IMR-90 (cell line): Measurements from ENCODE around the gene COA1. TPM values are rescaled to one million over a fixed set of nuclear protein-coding genes. Genes with fewer than 3 reads are reported as not detected.

ENCODE experiments used
- ATAC-seq: fragments of 200-7000 bp; cut with Tn5 transposase; 2 replicates; pipeline ENCODE4 v1.9.1; 2020; ENCODE audit warnings: low read depth, mild to moderate bottlenecking, moderate library complexity
- BruUV-seq: library from RNA; stranded (reverse); fragments of 400-500 nt; replicated peaks from 2 replicates; lab custom pipeline; 2021; lab: Mats Ljungman, UMichigan
- CTCF ChIA-PET: fragments of 300-600 bp; formaldehyde crosslinking; extraction: SDS; loops from one replicate; lab custom pipeline; 2021; ENCODE audit warnings: antibody characterized with exemption; lab: Yijun Ruan, JAX
- POLR2A ChIA-PET: fragments of 300-600 bp; sonication (Branson Sonifier 250); formaldehyde crosslinking; loops from one replicate; lab custom pipeline; 2022; ENCODE audit warnings: antibody characterized with exemption; ENCODE audit not compliant: unreplicated experiment; lab: Charles Lee
- DNase-seq: peaks from one replicate; pipeline ENCODE4 v3.0.0; 2013
- H2AFZ ChIP-seq: replicated peaks from 2 replicates; pipeline ENCODE3; 2013; ENCODE audit warnings: low read length, mild to moderate bottlenecking; ENCODE audit not compliant: poor library complexity
- H2AK5ac ChIP-seq: 2 replicates; pipeline ENCODE4 v1.6.1; 2013; ENCODE audit warnings: low read depth, low read length, inconsistent platforms
- H2AK9ac ChIP-seq: replicated peaks from 2 replicates; pipeline ENCODE3; 2013; ENCODE audit warnings: mild to moderate bottlenecking, low read depth, low read length, moderate library complexity; ENCODE audit not compliant: poor library complexity
- H2BK120ac ChIP-seq: 2 replicates; pipeline ENCODE4 v1.6.1; 2013; ENCODE audit warnings: low read depth, low read length, inconsistent platforms
- H2BK15ac ChIP-seq: 3 replicates; pipeline ENCODE4 v1.6.1; 2013; ENCODE audit warnings: low read depth, low read length, inconsistent platforms
- H2BK20ac ChIP-seq: 2 replicates; pipeline ENCODE4 v1.6.1; 2013; ENCODE audit warnings: low read depth, mild to moderate bottlenecking, inconsistent platforms, low read length, moderate library complexity
- H2BK5ac ChIP-seq: 2 replicates; pipeline ENCODE4 v1.6.1; 2013; ENCODE audit warnings: mild to moderate bottlenecking, low read depth, low read length, inconsistent platforms; ENCODE audit not compliant: poor library complexity, severe bottlenecking
- H3K14ac ChIP-seq: replicated peaks from 2 replicates; pipeline ENCODE4 v1.6.1; 2013; ENCODE audit warnings: low read depth, low read length, inconsistent platforms
- H3K18ac ChIP-seq: 2 replicates; pipeline ENCODE4 v1.6.1; 2013; ENCODE audit warnings: low read depth, low read length, control low read depth
- H3K23ac ChIP-seq: 2 replicates; pipeline ENCODE4 v1.6.1; 2013; ENCODE audit warnings: low read depth, low read length, inconsistent platforms
- H3K27ac ChIP-seq: 2 replicates; pipeline ENCODE4 v1.5.1; 2013; ENCODE audit warnings: mild to moderate bottlenecking, control low read depth, low read length; ENCODE audit not compliant: insufficient read depth
- H3K27me3 ChIP-seq: 2 replicates; pipeline ENCODE4 v1.6.1; 2013; ENCODE audit warnings: low read length; ENCODE audit not compliant: control insufficient read depth, insufficient read depth
- H3K36me3 ChIP-seq: 2 replicates; pipeline ENCODE4 v1.6.1; 2013; ENCODE audit warnings: low read length, mixed read lengths; ENCODE audit not compliant: control insufficient read depth, insufficient read depth
- H3K4ac ChIP-seq: 2 replicates; pipeline ENCODE4 v1.6.1; 2013; ENCODE audit warnings: low read depth, low read length, inconsistent platforms
- H3K4me1 ChIP-seq: 2 replicates; pipeline ENCODE4 v1.6.1; 2013; ENCODE audit warnings: low read length, mixed read lengths; ENCODE audit not compliant: control insufficient read depth, insufficient read depth
- H3K4me2 ChIP-seq: 2 replicates; pipeline ENCODE4 v1.6.1; 2013; ENCODE audit warnings: low read depth, mild to moderate bottlenecking, control low read depth, low read length, moderate library complexity
- H3K4me3 ChIP-seq: 2 replicates; pipeline ENCODE4 v1.5.1; 2013; ENCODE audit warnings: low read depth, mild to moderate bottlenecking, control low read depth, low read length, moderate library complexity; ENCODE audit not compliant: insufficient read depth
- H3K56ac ChIP-seq: 2 replicates; pipeline ENCODE4 v1.6.1; 2013; ENCODE audit warnings: low read length, inconsistent platforms; ENCODE audit not compliant: insufficient read depth; ENCODE audit errors: extremely low read depth
- H3K79me1 ChIP-seq, 2 experiments: 2 replicates each; pipeline ENCODE4 v1.6.1; 2013; ENCODE audit warnings: low read length in 2 of 2, inconsistent platforms in 1 of 2, low read depth in 1 of 2
- H3K9ac ChIP-seq: 2 replicates; pipeline ENCODE4 v1.6.1; 2013; ENCODE audit warnings: low read depth, low read length, control low read depth
- H3K9me1 ChIP-seq: 2 replicates; pipeline ENCODE4 v1.6.1; 2013; ENCODE audit warnings: low read length, inconsistent platforms; ENCODE audit not compliant: insufficient read depth
- H3K9me3 ChIP-seq: 2 replicates; pipeline ENCODE4 v1.6.1; 2013; ENCODE audit warnings: low read length; ENCODE audit not compliant: control insufficient read depth, insufficient read depth
- H4K20me1 ChIP-seq: 2 replicates; pipeline ENCODE4 v1.6.1; 2013; ENCODE audit warnings: low read length, inconsistent platforms; ENCODE audit not compliant: insufficient read depth
- H4K5ac ChIP-seq: 2 replicates; pipeline ENCODE4 v1.6.1; 2013; ENCODE audit warnings: mild to moderate bottlenecking, low read depth, low read length, control low read depth
- H4K8ac ChIP-seq, 2 experiments: 2 replicates each; pipeline ENCODE4 v1.6.1; 2013; ENCODE audit warnings: low read depth in 2 of 2, low read length in 2 of 2, control low read depth in 1 of 2, inconsistent platforms in 1 of 2
- H4K91ac ChIP-seq: 2 replicates; pipeline ENCODE4 v1.6.1; 2013; ENCODE audit warnings: low read depth, low read length, inconsistent platforms; ENCODE audit not compliant: insufficient read depth
- CEBPB ChIP-seq: IDR thresholded peaks from 2 replicates; pipeline ENCODE4 v1.6.1; 2012; ENCODE audit warnings: low read depth, low read length, improper control_type of control experiment
- ELK1 ChIP-seq: fragments of 150-350 bp; IDR thresholded peaks from 2 replicates; pipeline ENCODE4 v1.6.1; 2016; ENCODE audit warnings: low read depth, mild to moderate bottlenecking, low read length, moderate library complexity, borderline replicate concordance
- MAFK ChIP-seq: IDR thresholded peaks from 2 replicates; pipeline ENCODE4 v1.6.1; 2012; ENCODE audit warnings: low read depth, low read length, improper control_type of control experiment
- WGBS, 2 experiments: methylation state at CpG; one replicate each; pipeline versions ENCODE4 v1.1.5 to v1.1.7; 2013; ENCODE audit warnings: missing lambda C conversion rate in 2 of 2; ENCODE audit not compliant: insufficient read length in 1 of 2; ENCODE audit errors: extremely low coverage in 2 of 2; 5-methylcytosine and 5-hydroxymethylcytosine counted together
- dilution Hi-C: fragments of 300-500 bp; cut with HindIII; formaldehyde crosslinking; loops from one replicate; pipeline ENCODE4 v1.14.3; 2018; ENCODE audit warnings: low sequenced_read_pairs; ENCODE audit not compliant: unreplicated experiment
- in situ Hi-C: fragments of 300-500 bp; cut with MboI; formaldehyde crosslinking; loops from 3 replicates; pipeline ENCODE4 v1.14.3; 2019; ENCODE audit warnings: low sequenced_read_pairs, inconsistent platforms, mixed read lengths
- intact Hi-C: fragments of 100-400 bp; cut with micrococcal nuclease; formaldehyde crosslinking; loops from 2 replicates; pipeline ENCODE4 v1.10.0; 2022
- polyA plus RNA-seq, 3 experiments: library from polyadenylated mRNA; depleted of rRNA; stranded (reverse); fragments of >200 nt; gene quantifications; 2 replicates each; pipeline ENCODE4 v1.2.3, GENCODE V29; 2012; ENCODE audit warnings: low replicate concordance in 1 of 3
- total RNA-seq: library from RNA; depleted of rRNA; stranded (reverse); fragments of >200 nt; gene quantifications from 2 replicates; pipeline ENCODE4 v1.2.3, GENCODE V29; 2012

Gene COA1
- total and polyA plus RNA-seq, 2 of the 4 experiments (the other 2 are of a cell fraction) = 34.2 to 59.5 TPM

GRCh38 chr7:43694399-43694748 lies 34.9 kb downstream of the COA1 start:
- Histone ChIP-seq H3K4me2 (peak overlapping the region; percentile 68; the same call in 1 of the 2 replicates), H3K27me3 (no peaks in the 10 kb centered on the region), H2AK5ac (no peak overlapping the region), H3K9me3 (no peaks in the 10 kb centered on the region), H4K20me1 (no peaks in the 10 kb centered on the region), H3K56ac (peak overlapping the region; percentile 9; the same call in 1 of the 2 replicates), H2BK5ac (peak overlapping the region; percentile 92), H3K9ac (no peak overlapping the region), H3K27ac (peak overlapping the region; percentile 82), H2AK9ac (no peak overlapping the region), H3K9me1 (peaks cover 12% of the 10 kb centered on the region), H3K14ac (peak overlapping the region; percentile 62), H3K36me3 (no peaks in the 10 kb centered on the region), H2AFZ (no peak overlapping the region), H3K23ac (peak overlapping the region; percentile 77; the same call in 1 of the 2 replicates), H2BK20ac (peak overlapping the region; percentile 90), H4K8ac (peak overlapping the region; percentile 61 to 80; a peak in 3 of 4 replicates), H3K4me1 (peaks cover 18% of the 10 kb centered on the region), H2BK15ac (peak overlapping the region; percentile 95; the same call in 2 of the 3 replicates), H4K91ac (peak overlapping the region; percentile 87; the same call in 1 of the 2 replicates), H4K5ac (peak overlapping the region; percentile 73; the same call in 1 of the 2 replicates), H3K4me3 (no peak overlapping the region), H3K4ac (peak overlapping the region; percentile 88), H3K79me1 (peaks cover 41 to 59% of the 10 kb centered on the region in 2 experiments), H3K18ac (peak overlapping the region; percentile 92; the same call in 1 of the 2 replicates), H2BK120ac (peak overlapping the region; percentile 93)
- BruUV-seq = no TSS peak
- POLR2A ChIA-PET = interaction anchor here (0.7 kb wide), 1 partner anchor 330 kb away, joined by 4 read pairs; no protein-coding TSS in a partner anchor
- TF ChIP-seq CEBPB (peak; percentile 98), ELK1 (no peak), MAFK (no peak)
- peak; percentile 92 for DNase-seq
- in situ Hi-C loops (loop anchor here (5.0 kb wide), 1 partner anchor 47 kb away; no protein-coding TSS in a partner anchor), dilution Hi-C loops (no loop called here), intact Hi-C loops (no loop called here)
- CTCF ChIA-PET = interaction anchor here (1.9 kb wide), 1 partner anchor 112 kb away, joined by 10 read pairs; the partner anchor contains the start of gene STK17A
- ATAC-seq = peak; percentile 87
- 26% methylated on average over 2 of the region's 2 CpGs; no CpG with 5 or more reads in 1 of the 2 experiments for WGBS, 2 experiments
